Measurements from ENCODE around the gene BAD. TPM values are rescaled to one million over a fixed set of nuclear protein-coding genes. Genes with fewer than 3 reads are reported as not detected.
A peak's percentile ranks its signal among the peaks of the same experiment; 100 is the strongest.

BAD gene
- total and polyA plus RNA-seq, 2 of the 13 experiments (the other 11 are each of a cell fraction or from before 2014, with no cell fraction given) = 17.9 to 28.5 TPM

DNA sequence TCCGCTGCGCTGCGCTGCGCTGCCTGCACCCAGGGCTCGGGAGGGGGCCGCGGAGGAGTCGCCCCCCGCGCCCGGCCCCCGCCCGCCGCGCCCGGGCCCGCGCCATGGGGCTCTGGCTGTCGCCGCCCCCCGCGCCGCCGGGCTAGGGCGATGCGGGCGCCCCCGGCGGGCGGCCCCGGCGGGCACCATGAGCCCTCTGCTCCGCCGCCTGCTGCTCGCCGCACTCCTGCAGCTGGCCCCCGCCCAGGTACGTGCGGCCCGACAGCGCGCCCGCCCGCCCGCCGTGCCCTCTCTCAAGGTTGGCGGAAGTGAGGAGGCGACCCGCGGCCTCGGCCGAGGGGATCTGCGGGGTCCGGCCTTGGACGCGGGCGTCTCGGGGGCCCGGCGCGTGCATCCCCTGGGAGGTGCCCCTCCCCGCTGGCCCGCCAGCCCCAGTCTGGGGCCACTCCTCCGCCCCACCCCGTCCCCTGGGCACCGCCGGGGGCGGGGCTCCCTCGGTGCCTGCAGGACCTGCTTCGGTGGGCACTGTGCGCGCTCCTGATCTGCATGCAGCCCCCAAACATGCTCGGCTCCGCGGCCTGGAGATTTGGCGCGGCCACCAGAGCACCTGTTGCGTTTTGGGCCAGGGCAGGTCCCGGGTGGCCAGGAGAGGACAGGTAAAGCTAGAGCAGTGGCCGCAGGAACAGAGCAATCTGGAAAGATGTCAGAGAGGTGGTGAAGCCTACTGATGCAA is 49.7 kb downstream of the BAD start (continued):
- TF ChIP-seq TCF12 (IDR thresholded peaks at IDR 0.05) = no peak
- TF ChIP-seq TCF12 (CRISPR knock-in tag; IDR thresholded peaks at IDR 0.05) = no peak
- TF ChIP-seq SOX13 (IDR thresholded peaks at IDR 0.05) = no peak
- TF ChIP-seq SOX13 (CRISPR knock-in tag; conservative IDR thresholded peaks at IDR 0.05 in 1 of 2, IDR thresholded peaks at IDR 0.05 in 1 of 2) = 0 out of 4 replicates have a peak, but pooled peaks of 1 of the 2 experiments have one; percentile 10
- peak; percentile 58; the same call in 1 of the 2 replicates for TF ChIP-seq ZNF160 (CRISPR knock-in tag; IDR thresholded peaks at IDR 0.05)
- no peak for TF ChIP-seq KLF13 (CRISPR knock-in tag; IDR thresholded peaks at IDR 0.05)
- TF ChIP-seq, protein P1, sequence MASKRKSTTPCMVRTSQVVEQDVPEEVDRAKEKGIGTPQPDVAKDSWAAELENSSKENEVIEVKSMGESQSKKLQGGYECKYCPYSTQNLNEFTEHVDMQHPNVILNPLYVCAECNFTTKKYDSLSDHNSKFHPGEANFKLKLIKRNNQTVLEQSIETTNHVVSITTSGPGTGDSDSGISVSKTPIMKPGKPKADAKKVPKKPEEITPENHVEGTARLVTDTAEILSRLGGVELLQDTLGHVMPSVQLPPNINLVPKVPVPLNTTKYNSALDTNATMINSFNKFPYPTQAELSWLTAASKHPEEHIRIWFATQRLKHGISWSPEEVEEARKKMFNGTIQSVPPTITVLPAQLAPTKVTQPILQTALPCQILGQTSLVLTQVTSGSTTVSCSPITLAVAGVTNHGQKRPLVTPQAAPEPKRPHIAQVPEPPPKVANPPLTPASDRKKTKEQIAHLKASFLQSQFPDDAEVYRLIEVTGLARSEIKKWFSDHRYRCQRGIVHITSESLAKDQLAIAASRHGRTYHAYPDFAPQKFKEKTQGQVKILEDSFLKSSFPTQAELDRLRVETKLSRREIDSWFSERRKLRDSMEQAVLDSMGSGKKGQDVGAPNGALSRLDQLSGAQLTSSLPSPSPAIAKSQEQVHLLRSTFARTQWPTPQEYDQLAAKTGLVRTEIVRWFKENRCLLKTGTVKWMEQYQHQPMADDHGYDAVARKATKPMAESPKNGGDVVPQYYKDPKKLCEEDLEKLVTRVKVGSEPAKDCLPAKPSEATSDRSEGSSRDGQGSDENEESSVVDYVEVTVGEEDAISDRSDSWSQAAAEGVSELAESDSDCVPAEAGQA (IDR thresholded peaks at IDR 0.05; ENCODE audit: low read depth) = no peak
- TF ChIP-seq, protein P1 (CRISPR knock-in tag; IDR thresholded peaks at IDR 0.05; ENCODE audit: borderline replicate concordance) = no peak
- peak; percentile 46; the same call in 1 of the 2 replicates for TF ChIP-seq SALL1 (CRISPR knock-in tag; IDR thresholded peaks at IDR 0.05)
- no peak for TF ChIP-seq RORA (CRISPR knock-in tag; IDR thresholded peaks at IDR 0.05)
- no peak for TF ChIP-seq ZNF34 (CRISPR knock-in tag; IDR thresholded peaks at IDR 0.05; ENCODE audit: borderline replicate concordance)
- 0 out of 2 replicates have a peak, but pooled peaks have one; percentile 50 for TF ChIP-seq MEIS2 (CRISPR knock-in tag; IDR thresholded peaks at IDR 0.05)
- TF ChIP-seq, protein P2, sequence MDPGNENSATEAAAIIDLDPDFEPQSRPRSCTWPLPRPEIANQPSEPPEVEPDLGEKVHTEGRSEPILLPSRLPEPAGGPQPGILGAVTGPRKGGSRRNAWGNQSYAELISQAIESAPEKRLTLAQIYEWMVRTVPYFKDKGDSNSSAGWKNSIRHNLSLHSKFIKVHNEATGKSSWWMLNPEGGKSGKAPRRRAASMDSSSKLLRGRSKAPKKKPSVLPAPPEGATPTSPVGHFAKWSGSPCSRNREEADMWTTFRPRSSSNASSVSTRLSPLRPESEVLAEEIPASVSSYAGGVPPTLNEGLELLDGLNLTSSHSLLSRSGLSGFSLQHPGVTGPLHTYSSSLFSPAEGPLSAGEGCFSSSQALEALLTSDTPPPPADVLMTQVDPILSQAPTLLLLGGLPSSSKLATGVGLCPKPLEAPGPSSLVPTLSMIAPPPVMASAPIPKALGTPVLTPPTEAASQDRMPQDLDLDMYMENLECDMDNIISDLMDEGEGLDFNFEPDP (CRISPR knock-in tag; conservative IDR thresholded peaks at IDR 0.05) = no peak
- TF ChIP-seq ZNF616 (CRISPR knock-in tag; IDR thresholded peaks at IDR 0.05; ENCODE audit: low read depth) = no peak
- TF ChIP-seq, protein P3, sequence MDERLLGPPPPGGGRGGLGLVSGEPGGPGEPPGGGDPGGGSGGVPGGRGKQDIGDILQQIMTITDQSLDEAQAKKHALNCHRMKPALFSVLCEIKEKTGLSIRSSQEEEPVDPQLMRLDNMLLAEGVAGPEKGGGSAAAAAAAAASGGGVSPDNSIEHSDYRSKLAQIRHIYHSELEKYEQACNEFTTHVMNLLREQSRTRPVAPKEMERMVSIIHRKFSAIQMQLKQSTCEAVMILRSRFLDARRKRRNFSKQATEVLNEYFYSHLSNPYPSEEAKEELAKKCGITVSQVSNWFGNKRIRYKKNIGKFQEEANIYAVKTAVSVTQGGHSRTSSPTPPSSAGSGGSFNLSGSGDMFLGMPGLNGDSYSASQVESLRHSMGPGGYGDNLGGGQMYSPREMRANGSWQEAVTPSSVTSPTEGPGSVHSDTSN (CRISPR knock-in tag; IDR thresholded peaks at IDR 0.05) = no peak
- TF ChIP-seq PHF21A (CRISPR knock-in tag; IDR thresholded peaks at IDR 0.05) = no peak; the same call in 1 of the 2 replicates
- TF ChIP-seq, protein P4, sequence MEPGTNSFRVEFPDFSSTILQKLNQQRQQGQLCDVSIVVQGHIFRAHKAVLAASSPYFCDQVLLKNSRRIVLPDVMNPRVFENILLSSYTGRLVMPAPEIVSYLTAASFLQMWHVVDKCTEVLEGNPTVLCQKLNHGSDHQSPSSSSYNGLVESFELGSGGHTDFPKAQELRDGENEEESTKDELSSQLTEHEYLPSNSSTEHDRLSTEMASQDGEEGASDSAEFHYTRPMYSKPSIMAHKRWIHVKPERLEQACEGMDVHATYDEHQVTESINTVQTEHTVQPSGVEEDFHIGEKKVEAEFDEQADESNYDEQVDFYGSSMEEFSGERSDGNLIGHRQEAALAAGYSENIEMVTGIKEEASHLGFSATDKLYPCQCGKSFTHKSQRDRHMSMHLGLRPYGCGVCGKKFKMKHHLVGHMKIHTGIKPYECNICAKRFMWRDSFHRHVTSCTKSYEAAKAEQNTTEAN (CRISPR knock-in tag; conservative IDR thresholded peaks at IDR 0.05) = no peak
- TF ChIP-seq ZNF775 (CRISPR knock-in tag; IDR thresholded peaks at IDR 0.05; ENCODE audit: borderline replicate concordance) = no peak
- TF ChIP-seq KAT7 (CRISPR knock-in tag; IDR thresholded peaks at IDR 0.05; ENCODE audit: borderline replicate concordance) = no peak
- no peak for TF ChIP-seq ATF7 (IDR thresholded peaks at IDR 0.05)
- no peak for TF ChIP-seq ATF7 (CRISPR knock-in tag; IDR thresholded peaks at IDR 0.05)
- no peak for TF ChIP-seq RFX1 (IDR thresholded peaks at IDR 0.05)
